Stimulated activated CD4-positive, alpha-beta T cell treated with anti-CD3 and anti-CD28 coated beads, Interleukin-1b, Interleukin-23, amount 100 ng/mL, for 4 hours (primary cell): ENCODE data around the gene CHPF2.

ENCODE experiments used
- DNase-seq, 2 donors: peaks; one replicate each; pipeline ENCODE4 v3.0.0-alpha.2; 2020; ENCODE audit warnings: low read depth in 2 of 2

The CHPF2 gene

GRCh38 chr7:151245360-151246101 lies 13.2 kb downstream of the CHPF2 start:
- peak in 1 of 2 donors; percentile 60 for DNase-seq

- DNase-seq, result no peak
Measured at GRCh38 chr7:151246102-151246850, 14.0 kb downstream of the CHPF2 start.

- no peak for DNase-seq
Measured at GRCh38 chr7:151246851-151247580, 14.7 kb downstream of the CHPF2 start.

GRCh38 chr7:151247611-151248345 lies 15.5 kb downstream of the CHPF2 start:
- DNase-seq, result no peak

- no peak for DNase-seq
Measured at GRCh38 chr7:151248346-151249033, 16.2 kb downstream of the CHPF2 start, which contains the start of gene SMARCD3. Gene SMARCD3 (minus strand): TSS chr7:151248694. CDS start chr7:151248562, 132 bp downstream.

- DNase-seq, result no peak
Measured at GRCh38 chr7:151249034-151249731, 16.9 kb downstream of the CHPF2 start.

- DNase-seq, result no peak
Measured at GRCh38 chr7:151249732-151250072, 17.4 kb downstream of the CHPF2 start.

GRCh38 chr7:151250181-151251132 lies 18.2 kb downstream of the CHPF2 start:
- no peak for DNase-seq

- no peak for DNase-seq
Measured at GRCh38 chr7:151251328-151251688, 19.0 kb downstream of the CHPF2 start.

GRCh38 chr7:151251689-151252560 lies 19.6 kb downstream of the CHPF2 start:
- no peak for DNase-seq

- no peak for DNase-seq
Measured at GRCh38 chr7:151252561-151252835, 20.2 kb downstream of the CHPF2 start.

- DNase-seq, result no peak
Measured at GRCh38 chr7:151252961-151253711, 20.9 kb downstream of the CHPF2 start.

GRCh38 chr7:151254316-151254715 lies 22.0 kb downstream of the CHPF2 start:
- no peak for DNase-seq

- DNase-seq, result no peak
Measured at GRCh38 chr7:151254851-151255250, 22.6 kb downstream of the CHPF2 start.

- no peak for DNase-seq
Measured at GRCh38 chr7:151255390-151255789, 23.1 kb downstream of the CHPF2 start.

- DNase-seq, result no peak
Measured at GRCh38 chr7:151256410-151257045, 24.2 kb downstream of the CHPF2 start.

- DNase-seq, result no peak
Measured at GRCh38 chr7:151257990-151258389, 25.7 kb downstream of the CHPF2 start.

GRCh38 chr7:151260471-151260870 lies 28.2 kb downstream of the CHPF2 start:
- no peak for DNase-seq
